Measurements from ENCODE around the gene BCL2.

GRCh38 chr18:63309422-63309821, 10.1 kb downstream of the BCL2 start:
- TF ChIP-seq EZH2phosphoT487 (IDR thresholded peaks at IDR 0.05) (no peak), CTCF (IDR thresholded peaks at IDR 0.05) (no peak), EZH2 (IDR thresholded peaks at IDR 0.05) (no peak)
